NCI-H1930 (cell line): ENCODE measurements around the gene IFI27L2.

ENCODE experiments used
- DNase-seq, 2 experiments: peaks; one replicate each; lab custom pipeline; 2025; lab: John Stamatoyannopoulos, UW

Gene IFI27L2

GRCh38 chr14:94100847-94101246, 28.6 kb downstream of the IFI27L2 start:
- no peak for DNase-seq

GRCh38 chr14:94099006-94099405, 30.4 kb downstream of the IFI27L2 start:
- no peak for DNase-seq

GRCh38 chr14:94098326-94098992, 30.9 kb downstream of the IFI27L2 start:
- no peak for DNase-seq

- no peak for DNase-seq
Measured at GRCh38 chr14:94097091-94097490, 32.3 kb downstream of the IFI27L2 start.

GRCh38 chr14:94093418-94093817, 36.0 kb downstream of the IFI27L2 start:
- DNase-seq = no peak

- DNase-seq = no peak
Measured at GRCh38 chr14:94089479-94089878, 39.9 kb downstream of the IFI27L2 start.

- no peak for DNase-seq
Measured at GRCh38 chr14:94088516-94088915, 40.9 kb downstream of the IFI27L2 start.

- no peak for DNase-seq
Measured at GRCh38 chr14:94087891-94088290, 41.5 kb downstream of the IFI27L2 start.

GRCh38 chr14:94081386-94081820, 48.0 kb downstream of the IFI27L2 start:
- no peak for DNase-seq

GRCh38 chr14:94080621-94081385, 48.6 kb downstream of the IFI27L2 start, which contains the start of the genes DDX24 and IFI27L1:
Gene DDX24, minus strand, starts transcription at chr14:94081202. Its CDS starts 1,460 bp downstream, at chr14:94079742.
Gene IFI27L1, plus strand, starts transcription at chr14:94081310. Its CDS starts 15,628 bp downstream, at chr14:94096938.
- DNase-seq = peak; percentile 74 to 85

GRCh38 chr14:94079891-94080620, 49.3 kb downstream of the IFI27L2 start:
- no peak for DNase-seq

GRCh38 chr14:94077823-94078222, 51.6 kb downstream of the IFI27L2 start:
- no peak for DNase-seq
